ENCODE results near the gene ZNF214. TPM values are rescaled to one million over a fixed set of nuclear protein-coding genes. Genes with fewer than 3 reads are reported as not detected.

ZNF214 gene
- total RNA-seq = 0.89 and 1.8 TPM in 2 replicates

DNA sequence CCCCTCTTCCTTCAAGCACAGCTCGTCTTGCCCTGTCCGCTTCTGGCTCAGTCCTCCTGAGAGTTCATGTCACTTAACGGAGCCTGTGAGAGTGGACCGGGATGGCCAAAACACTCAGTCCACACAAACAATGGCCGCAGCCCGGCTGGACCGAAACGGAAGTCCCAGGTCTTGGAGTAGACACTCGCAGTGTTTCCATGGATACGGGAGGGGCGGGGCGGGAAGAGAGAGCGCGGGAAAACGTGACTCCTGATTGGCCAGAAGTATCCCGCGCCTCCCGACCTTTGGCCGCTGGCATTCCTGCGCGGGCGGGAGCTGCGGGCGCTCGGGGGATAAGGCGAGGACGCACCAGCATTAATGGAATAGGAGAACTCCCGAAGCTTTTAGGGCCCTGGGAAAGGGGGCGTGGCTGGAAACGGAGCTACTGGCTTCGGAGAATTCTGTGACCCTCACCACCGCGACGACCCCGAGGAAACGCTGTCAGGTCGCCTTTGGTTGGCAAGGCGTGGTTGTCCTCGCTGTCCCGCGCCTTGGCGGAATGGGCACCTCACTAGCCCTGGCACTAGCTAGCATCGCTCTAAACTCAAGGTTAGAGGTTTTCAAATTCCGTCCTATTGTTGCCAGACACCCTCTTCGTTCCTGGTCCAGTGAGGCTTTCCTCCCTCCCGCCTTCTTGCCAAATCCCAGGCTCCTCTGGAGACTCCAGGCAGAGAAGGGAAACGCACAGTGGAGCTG is at the start of gene ZNF214, which contains the start of gene NLRP14:
ZNF214 (minus strand) TSS at position 164 of the 735 bp plus-strand sequence. CDS start 17,511 bp downstream, outside the sequence.
NLRP14 (plus strand) TSS at position 297 of the 735 bp plus-strand sequence. CDS start 18,108 bp downstream, outside the sequence.

Other genes with a start within 250 kb of the ZNF214 start
- under 0.01 and 0.15 TPM in 2 replicates for gene OR2AG2, start 248.4 kb downstream of the ZNF214 start, total RNA-seq
- gene OR2AG1, start 237.3 kb downstream of the ZNF214 start, total RNA-seq = not detected in 2 replicates
- gene OR6A2, start 220.7 kb downstream of the ZNF214 start, total RNA-seq = not detected in 2 replicates
- gene OR10A5, start 174.7 kb downstream of the ZNF214 start, total RNA-seq = not detected in 2 replicates
- not detected in 2 replicates for gene OR10A2, start 157.3 kb downstream of the ZNF214 start, total RNA-seq
- not detected in 2 replicates for gene OR10A4, start 143.7 kb downstream of the ZNF214 start, total RNA-seq
- not detected in 2 replicates for gene OR2D2, start 127.8 kb downstream of the ZNF214 start, total RNA-seq
- gene OR2D3, start 99.3 kb downstream of the ZNF214 start, total RNA-seq = not detected in 2 replicates
- gene ZNF215, start 93.9 kb downstream of the ZNF214 start, total RNA-seq = 2.1 and 3.2 TPM in 2 replicates
- not detected in 2 replicates for gene NLRP14, start 133 bp upstream of the ZNF214 start, total RNA-seq
- not detected in 2 replicates for gene RBMXL2, start 68.7 kb upstream of the ZNF214 start, total RNA-seq
- 0.17 TPM in 1 of 2 replicates, not detected in the other for gene SYT9, start 231.6 kb upstream of the ZNF214 start, total RNA-seq